ENCODE measurements around the gene FUNDC2.

FUNDC2 gene

GRCh38 chrX:155026727-155027508 is at the start of gene FUNDC2:
FUNDC2 (plus strand) TSS chrX:155026844; CDS start chrX:155026939, 95 bp downstream.
- H3K27ac ChIP-seq (ENCODE audit: low read depth, low read length), result peak within 1 kb of the TSS; percentile 70
- no peaks in the 10 kb centered on the region for H3K9me3 ChIP-seq (ENCODE audit: low read length)
- H3K9ac ChIP-seq (ENCODE audit: low read length), result peak within 1 kb of the TSS; percentile 80
- H3K4me3 ChIP-seq (ENCODE audit: low read depth in 1 of 2, low read length in 2 of 2), result peak within 1 kb of the TSS; percentile 56 to 82
- no peaks in the 10 kb centered on the region for H3K27me3 ChIP-seq (ENCODE audit: control insufficient read depth in 1 of 2, insufficient read depth in 2 of 2, low read length in 2 of 2)
- H3K4me1 ChIP-seq (ENCODE audit: insufficient read depth, low read length), result peaks cover 14% of the 10 kb centered on the region
- H3K36me3 ChIP-seq (ENCODE audit: insufficient read depth, low read length), result no peaks in the 10 kb centered on the region

GRCh38 chrX:154979629-154980028 is 47.0 kb upstream of the FUNDC2 start:
- Histone ChIP-seq H3K27me3 (ENCODE audit: control insufficient read depth in 1 of 2, insufficient read depth in 2 of 2, low read length in 2 of 2) (no peaks in the 10 kb centered on the region), H3K4me1 (ENCODE audit: insufficient read depth, low read length) (peaks cover 5% of the 10 kb centered on the region), H3K9ac (ENCODE audit: low read length) (no peak overlapping the region), H3K27ac (ENCODE audit: low read depth, low read length) (no peak overlapping the region), H3K4me3 (ENCODE audit: low read depth in 1 of 2, low read length in 2 of 2) (no peak overlapping the region), H3K36me3 (ENCODE audit: insufficient read depth, low read length) (no peaks in the 10 kb centered on the region), H3K9me3 (ENCODE audit: low read length) (no peaks in the 10 kb centered on the region)

- peak overlapping the region; percentile 14 for H3K9ac ChIP-seq (ENCODE audit: low read length)
- H3K9me3 ChIP-seq (ENCODE audit: low read length), result no peaks in the 10 kb centered on the region
- peaks cover 5% of the 10 kb centered on the region for H3K4me1 ChIP-seq (ENCODE audit: insufficient read depth, low read length)
- peak overlapping the region in 1 of 2 donors; percentile 60 for H3K4me3 ChIP-seq (ENCODE audit: low read depth in 1 of 2, low read length in 2 of 2)
- no peaks in the 10 kb centered on the region for H3K27me3 ChIP-seq (ENCODE audit: control insufficient read depth in 1 of 2, insufficient read depth in 2 of 2, low read length in 2 of 2)
- H3K27ac ChIP-seq (ENCODE audit: low read depth, low read length), result no peak overlapping the region
- H3K36me3 ChIP-seq (ENCODE audit: insufficient read depth, low read length), result no peaks in the 10 kb centered on the region
Measured at GRCh38 chrX:154980330-154981115, 46.1 kb upstream of the FUNDC2 start.

GRCh38 chrX:154981116-154981411 is 45.6 kb upstream of the FUNDC2 start:
- H3K4me1 ChIP-seq (ENCODE audit: insufficient read depth, low read length), result peaks cover 5% of the 10 kb centered on the region
- no peak overlapping the region for H3K27ac ChIP-seq (ENCODE audit: low read depth, low read length)
- no peaks in the 10 kb centered on the region for H3K27me3 ChIP-seq (ENCODE audit: control insufficient read depth in 1 of 2, insufficient read depth in 2 of 2, low read length in 2 of 2)
- no peaks in the 10 kb centered on the region for H3K9me3 ChIP-seq (ENCODE audit: low read length)
- H3K9ac ChIP-seq (ENCODE audit: low read length), result peak overlapping the region; percentile 14
- H3K4me3 ChIP-seq (ENCODE audit: low read depth in 1 of 2, low read length in 2 of 2), result peak overlapping the region in 1 of 2 donors; percentile 60
- H3K36me3 ChIP-seq (ENCODE audit: insufficient read depth, low read length), result no peaks in the 10 kb centered on the region

- no peaks in the 10 kb centered on the region for H3K27me3 ChIP-seq (ENCODE audit: control insufficient read depth in 1 of 2, insufficient read depth in 2 of 2, low read length in 2 of 2)
Measured at GRCh38 chrX:154986826-154987575, 39.6 kb upstream of the FUNDC2 start.

GRCh38 chrX:154987940-154988339 is 38.7 kb upstream of the FUNDC2 start:
- no peak overlapping the region for H3K9ac ChIP-seq (ENCODE audit: low read length)
- H3K36me3 ChIP-seq (ENCODE audit: insufficient read depth, low read length), result no peaks in the 10 kb centered on the region
- H3K27me3 ChIP-seq (ENCODE audit: control insufficient read depth in 1 of 2, insufficient read depth in 2 of 2, low read length in 2 of 2), result no peaks in the 10 kb centered on the region
- no peaks in the 10 kb centered on the region for H3K4me1 ChIP-seq (ENCODE audit: insufficient read depth, low read length)
- H3K27ac ChIP-seq (ENCODE audit: low read depth, low read length), result no peak overlapping the region
- H3K9me3 ChIP-seq (ENCODE audit: low read length), result no peaks in the 10 kb centered on the region
- no peak overlapping the region for H3K4me3 ChIP-seq (ENCODE audit: low read depth in 1 of 2, low read length in 2 of 2)

More at GRCh38 chrX:154986826-154987575, 39.6 kb upstream of the FUNDC2 start:
- no peak overlapping the region for H3K9ac ChIP-seq (ENCODE audit: low read length)
- no peaks in the 10 kb centered on the region for H3K9me3 ChIP-seq (ENCODE audit: low read length)
- no peak overlapping the region for H3K27ac ChIP-seq (ENCODE audit: low read depth, low read length)
- no peak overlapping the region for H3K4me3 ChIP-seq (ENCODE audit: low read depth in 1 of 2, low read length in 2 of 2)
- no peaks in the 10 kb centered on the region for H3K4me1 ChIP-seq (ENCODE audit: insufficient read depth, low read length)
- H3K36me3 ChIP-seq (ENCODE audit: insufficient read depth, low read length), result no peaks in the 10 kb centered on the region

- no peak overlapping the region for H3K4me3 ChIP-seq (ENCODE audit: low read depth in 1 of 2, low read length in 2 of 2)
- H3K9me3 ChIP-seq (ENCODE audit: low read length), result no peaks in the 10 kb centered on the region
- H3K27ac ChIP-seq (ENCODE audit: low read depth, low read length), result no peak overlapping the region
Measured at GRCh38 chrX:154988719-154989118, 37.9 kb upstream of the FUNDC2 start.

GRCh38 chrX:154990496-154990895 is 36.1 kb upstream of the FUNDC2 start:
- no peaks in the 10 kb centered on the region for H3K9me3 ChIP-seq (ENCODE audit: low read length)
- H3K27me3 ChIP-seq (ENCODE audit: control insufficient read depth in 1 of 2, insufficient read depth in 2 of 2, low read length in 2 of 2), result no peaks in the 10 kb centered on the region
- H3K36me3 ChIP-seq (ENCODE audit: insufficient read depth, low read length), result no peaks in the 10 kb centered on the region
- no peaks in the 10 kb centered on the region for H3K4me1 ChIP-seq (ENCODE audit: insufficient read depth, low read length)
- H3K27ac ChIP-seq (ENCODE audit: low read depth, low read length), result no peak overlapping the region
- no peak overlapping the region for H3K9ac ChIP-seq (ENCODE audit: low read length)
- H3K4me3 ChIP-seq (ENCODE audit: low read depth in 1 of 2, low read length in 2 of 2), result no peak overlapping the region

More at GRCh38 chrX:154988719-154989118, 37.9 kb upstream of the FUNDC2 start:
- H3K4me1 ChIP-seq (ENCODE audit: insufficient read depth, low read length), result no peaks in the 10 kb centered on the region
- H3K27me3 ChIP-seq (ENCODE audit: control insufficient read depth in 1 of 2, insufficient read depth in 2 of 2, low read length in 2 of 2), result no peaks in the 10 kb centered on the region
- H3K36me3 ChIP-seq (ENCODE audit: insufficient read depth, low read length), result no peaks in the 10 kb centered on the region
- H3K9ac ChIP-seq (ENCODE audit: low read length), result no peak overlapping the region

- Histone ChIP-seq H3K27ac (ENCODE audit: low read depth, low read length) (no peak overlapping the region), H3K9ac (ENCODE audit: low read length) (no peak overlapping the region), H3K4me1 (ENCODE audit: insufficient read depth, low read length) (no peaks in the 10 kb centered on the region), H3K36me3 (ENCODE audit: insufficient read depth, low read length) (no peaks in the 10 kb centered on the region), H3K27me3 (ENCODE audit: control insufficient read depth in 1 of 2, insufficient read depth in 2 of 2, low read length in 2 of 2) (no peaks in the 10 kb centered on the region), H3K4me3 (ENCODE audit: low read depth in 1 of 2, low read length in 2 of 2) (no peak overlapping the region), H3K9me3 (ENCODE audit: low read length) (no peaks in the 10 kb centered on the region)
Measured at GRCh38 chrX:154991039-154991438, 35.6 kb upstream of the FUNDC2 start.

- Histone ChIP-seq H3K27ac (ENCODE audit: low read depth, low read length) (no peak overlapping the region), H3K4me3 (ENCODE audit: low read depth in 1 of 2, low read length in 2 of 2) (no peak overlapping the region), H3K9me3 (ENCODE audit: low read length) (no peaks in the 10 kb centered on the region), H3K4me1 (ENCODE audit: insufficient read depth, low read length) (no peaks in the 10 kb centered on the region), H3K27me3 (ENCODE audit: control insufficient read depth in 1 of 2, insufficient read depth in 2 of 2, low read length in 2 of 2) (no peaks in the 10 kb centered on the region), H3K36me3 (ENCODE audit: insufficient read depth, low read length) (no peaks in the 10 kb centered on the region), H3K9ac (ENCODE audit: low read length) (no peak overlapping the region)
Measured at GRCh38 chrX:154991476-154991875, 35.2 kb upstream of the FUNDC2 start.

- Histone ChIP-seq H3K4me3 (ENCODE audit: low read depth in 1 of 2, low read length in 2 of 2) (no peak overlapping the region), H3K27me3 (ENCODE audit: control insufficient read depth in 1 of 2, insufficient read depth in 2 of 2, low read length in 2 of 2) (no peaks in the 10 kb centered on the region), H3K27ac (ENCODE audit: low read depth, low read length) (no peak overlapping the region), H3K9me3 (ENCODE audit: low read length) (no peaks in the 10 kb centered on the region), H3K9ac (ENCODE audit: low read length) (no peak overlapping the region), H3K4me1 (ENCODE audit: insufficient read depth, low read length) (no peaks in the 10 kb centered on the region), H3K36me3 (ENCODE audit: insufficient read depth, low read length) (no peaks in the 10 kb centered on the region)
Measured at GRCh38 chrX:154998204-154998880, 28.3 kb upstream of the FUNDC2 start.

All from muscle layer of colon (tissue), 2 donors.